ENCODE results near the gene SLC34A2.

Gene SLC34A2

GRCh38 chr4:25727711-25728493 lies 72.3 kb downstream of the SLC34A2 start:
- DNase-seq: no peak
